HAP-1 (cell line): ENCODE measurements around the gene ARHGAP18.

ENCODE experiments used
- DNase-seq, 2 experiments: peaks; one replicate each; pipeline ENCODE4 v3.0.0-alpha.2; 2016 to 2020; ENCODE audit warnings: low spot score in 2 of 2
- H3K27me3 ChIP-seq: fragments of 250-450 bp; sonication (Bioruptor Pico); 2 replicates; pipeline ENCODE4 v1.5.1; 2020; ENCODE audit warnings: low read depth, mild to moderate bottlenecking, moderate library complexity
- H3K36me3 ChIP-seq: fragments of 250-450 bp; sonication (Bioruptor Pico); replicated peaks from 2 replicates; pipeline ENCODE4 v1.5.1; 2020; ENCODE audit warnings: mild to moderate bottlenecking
- H3K4me1 ChIP-seq: fragments of 250-450 bp; sonication (Bioruptor Pico); 2 replicates; pipeline ENCODE4 v1.5.1; 2020; ENCODE audit warnings: mild to moderate bottlenecking
- H3K4me3 ChIP-seq: fragments of 250-450 bp; sonication (Bioruptor Pico); 2 replicates; pipeline ENCODE4 v1.5.1; 2020; ENCODE audit warnings: mild to moderate bottlenecking, moderate library complexity
- H3K9me3 ChIP-seq: fragments of 250-450 bp; sonication (Bioruptor Pico); 2 replicates; pipeline ENCODE4 v1.5.1; 2020; ENCODE audit warnings: mild to moderate bottlenecking, moderate library complexity
- in situ Hi-C: fragments of 300-500 bp; cut with MboI; formaldehyde crosslinking; loops from 3 replicates; pipeline ENCODE4 v1.14.3; 2020; ENCODE audit warnings: low sequenced_read_pairs, inconsistent platforms, mixed read lengths

ARHGAP18 gene

GRCh38 chr6:129645830-129646579 is 64.0 kb downstream of the ARHGAP18 start:
- Histone ChIP-seq H3K9me3 (peaks cover under 1% of the 10 kb centered on the region; the same call in 1 of the 2 replicates), H3K36me3 (no peaks in the 10 kb centered on the region), H3K4me3 (no peak overlapping the region), H3K27me3 (no peaks in the 10 kb centered on the region), H3K4me1 (peaks cover 57% of the 10 kb centered on the region)
- in situ Hi-C loops, result no loop called here
- no peak for DNase-seq

GRCh38 chr6:129645106-129645829 is 64.7 kb downstream of the ARHGAP18 start:
- Histone ChIP-seq H3K4me3 (no peak overlapping the region), H3K36me3 (no peaks in the 10 kb centered on the region), H3K9me3 (no peaks in the 10 kb centered on the region), H3K4me1 (peaks cover 57% of the 10 kb centered on the region), H3K27me3 (no peaks in the 10 kb centered on the region)
- in situ Hi-C loops, result no loop called here
- DNase-seq, result peak in 1 of 2 experiments; percentile 34

- H3K4me1 ChIP-seq, result peaks cover 56% of the 10 kb centered on the region
- DNase-seq, result peak in 1 of 2 experiments; percentile 98
- no peaks in the 10 kb centered on the region for H3K36me3 ChIP-seq
- in situ Hi-C loops, result no loop called here
- H3K9me3 ChIP-seq, result no peaks in the 10 kb centered on the region
- H3K4me3 ChIP-seq, result no peak overlapping the region
- no peaks in the 10 kb centered on the region for H3K27me3 ChIP-seq
Observed at GRCh38 chr6:129644567-129645015, 65.4 kb downstream of the ARHGAP18 start.

- no peaks in the 10 kb centered on the region for H3K27me3 ChIP-seq
- H3K4me1 ChIP-seq, result peaks cover 52% of the 10 kb centered on the region
- DNase-seq, result peak; percentile 43 to 64
- H3K4me3 ChIP-seq, result no peak overlapping the region
- H3K9me3 ChIP-seq, result no peaks in the 10 kb centered on the region
- no peaks in the 10 kb centered on the region for H3K36me3 ChIP-seq
- in situ Hi-C loops, result no loop called here
Observed at GRCh38 chr6:129643968-129644367, 66.0 kb downstream of the ARHGAP18 start.

- Histone ChIP-seq H3K27me3 (no peaks in the 10 kb centered on the region), H3K9me3 (no peaks in the 10 kb centered on the region), H3K36me3 (no peaks in the 10 kb centered on the region), H3K4me3 (no peak overlapping the region), H3K4me1 (peaks cover 44% of the 10 kb centered on the region)
- in situ Hi-C loops, result no loop called here
- no peak for DNase-seq
Observed at GRCh38 chr6:129643176-129643575, 66.8 kb downstream of the ARHGAP18 start.

- H3K27me3 ChIP-seq, result no peaks in the 10 kb centered on the region
- peaks cover 43% of the 10 kb centered on the region for H3K4me1 ChIP-seq
- H3K4me3 ChIP-seq, result no peak overlapping the region
Observed at GRCh38 chr6:129642322-129642721, 67.7 kb downstream of the ARHGAP18 start.

GRCh38 chr6:129641344-129641743 is 68.6 kb downstream of the ARHGAP18 start:
- no peaks in the 10 kb centered on the region for H3K27me3 ChIP-seq
- H3K9me3 ChIP-seq, result no peaks in the 10 kb centered on the region
- H3K36me3 ChIP-seq, result peaks cover 5% of the 10 kb centered on the region; the same call in 1 of the 2 replicates
- DNase-seq, result no peak
- H3K4me1 ChIP-seq, result peaks cover 35% of the 10 kb centered on the region
- no peak overlapping the region for H3K4me3 ChIP-seq
- in situ Hi-C loops, result no loop called here

More at GRCh38 chr6:129642322-129642721, 67.7 kb downstream of the ARHGAP18 start:
- no peaks in the 10 kb centered on the region for H3K9me3 ChIP-seq
- in situ Hi-C loops, result no loop called here
- no peaks in the 10 kb centered on the region for H3K36me3 ChIP-seq
- no peak for DNase-seq

GRCh38 chr6:129638686-129639085 is 71.3 kb downstream of the ARHGAP18 start:
- peaks cover 10% of the 10 kb centered on the region; the same call in 1 of the 2 replicates for H3K36me3 ChIP-seq
- peaks cover 13% of the 10 kb centered on the region for H3K4me1 ChIP-seq
- in situ Hi-C loops, result no loop called here
- H3K9me3 ChIP-seq, result no peaks in the 10 kb centered on the region
- H3K4me3 ChIP-seq, result no peak overlapping the region
- no peak for DNase-seq
- H3K27me3 ChIP-seq, result no peaks in the 10 kb centered on the region

- H3K9me3 ChIP-seq, result no peaks in the 10 kb centered on the region
- in situ Hi-C loops, result no loop called here
- H3K4me1 ChIP-seq, result peaks cover 8% of the 10 kb centered on the region
- no peaks in the 10 kb centered on the region for H3K27me3 ChIP-seq
- DNase-seq, result no peak
- peaks cover 10% of the 10 kb centered on the region; the same call in 1 of the 2 replicates for H3K36me3 ChIP-seq
- no peak overlapping the region for H3K4me3 ChIP-seq
Observed at GRCh38 chr6:129638055-129638684, 71.8 kb downstream of the ARHGAP18 start.

- Histone ChIP-seq H3K4me3 (no peak overlapping the region), H3K4me1 (peaks cover 5% of the 10 kb centered on the region), H3K27me3 (no peaks in the 10 kb centered on the region), H3K9me3 (no peaks in the 10 kb centered on the region), H3K36me3 (peaks cover 10% of the 10 kb centered on the region; the same call in 1 of the 2 replicates)
- no peak for DNase-seq
- in situ Hi-C loops, result no loop called here
Observed at GRCh38 chr6:129637340-129638054, 72.5 kb downstream of the ARHGAP18 start.

GRCh38 chr6:129635396-129636130 is 74.4 kb downstream of the ARHGAP18 start:
- Histone ChIP-seq H3K9me3 (no peaks in the 10 kb centered on the region), H3K36me3 (peaks cover 10% of the 10 kb centered on the region; the same call in 1 of the 2 replicates), H3K4me1 (peaks cover 5% of the 10 kb centered on the region), H3K4me3 (no peak overlapping the region), H3K27me3 (no peaks in the 10 kb centered on the region)
- DNase-seq, result no peak
- in situ Hi-C loops, result no loop called here

- H3K4me3 ChIP-seq, result no peak overlapping the region
- no peak for DNase-seq
- H3K9me3 ChIP-seq, result no peaks in the 10 kb centered on the region
- in situ Hi-C loops, result no loop called here
- H3K27me3 ChIP-seq, result no peaks in the 10 kb centered on the region
- H3K4me1 ChIP-seq, result peaks cover 5% of the 10 kb centered on the region
- peaks cover 10% of the 10 kb centered on the region; the same call in 1 of the 2 replicates for H3K36me3 ChIP-seq
Observed at GRCh38 chr6:129634411-129635230, 75.4 kb downstream of the ARHGAP18 start.
